ENCODE results near the gene ZBTB7C.
A peak's percentile ranks its signal among the peaks of the same experiment; 100 is the strongest.

ZBTB7C gene

GRCh38 chr18:48417985-48418384, 8.8 kb upstream of the ZBTB7C start:
- no peak for DNase-seq

GRCh38 chr18:48413342-48413741, 4.2 kb upstream of the ZBTB7C start:
- no peak for DNase-seq

DNA sequence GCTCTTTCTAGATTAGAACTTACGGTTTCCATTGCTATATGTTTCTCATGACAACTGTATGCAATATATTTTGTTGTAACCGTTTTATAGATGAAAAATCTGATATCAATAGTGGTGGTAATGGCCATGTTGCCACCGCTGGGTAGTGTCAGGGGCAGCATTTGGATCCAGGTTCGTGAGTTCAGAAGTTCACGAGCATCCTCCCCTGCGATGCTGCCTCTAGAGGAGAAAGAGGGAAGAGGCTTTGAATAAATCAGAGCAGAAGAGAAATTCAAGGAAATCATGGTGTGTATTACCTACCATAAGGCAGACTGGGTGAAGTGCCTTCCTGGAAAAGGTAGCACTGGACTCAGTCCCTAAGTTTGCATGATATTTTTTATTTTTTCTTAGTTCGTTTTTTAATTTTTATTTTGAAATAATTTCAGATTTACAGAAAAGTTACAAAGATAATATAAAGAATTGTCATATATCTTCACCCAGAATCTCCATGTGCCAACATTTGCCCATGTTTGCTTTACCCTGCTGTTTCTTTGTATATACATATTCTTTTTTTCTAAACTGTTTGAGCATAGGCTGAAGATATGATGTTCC, 3.3 kb upstream of the ZBTB7C start:
- DNase-seq, result peak; percentile 44

DNA sequence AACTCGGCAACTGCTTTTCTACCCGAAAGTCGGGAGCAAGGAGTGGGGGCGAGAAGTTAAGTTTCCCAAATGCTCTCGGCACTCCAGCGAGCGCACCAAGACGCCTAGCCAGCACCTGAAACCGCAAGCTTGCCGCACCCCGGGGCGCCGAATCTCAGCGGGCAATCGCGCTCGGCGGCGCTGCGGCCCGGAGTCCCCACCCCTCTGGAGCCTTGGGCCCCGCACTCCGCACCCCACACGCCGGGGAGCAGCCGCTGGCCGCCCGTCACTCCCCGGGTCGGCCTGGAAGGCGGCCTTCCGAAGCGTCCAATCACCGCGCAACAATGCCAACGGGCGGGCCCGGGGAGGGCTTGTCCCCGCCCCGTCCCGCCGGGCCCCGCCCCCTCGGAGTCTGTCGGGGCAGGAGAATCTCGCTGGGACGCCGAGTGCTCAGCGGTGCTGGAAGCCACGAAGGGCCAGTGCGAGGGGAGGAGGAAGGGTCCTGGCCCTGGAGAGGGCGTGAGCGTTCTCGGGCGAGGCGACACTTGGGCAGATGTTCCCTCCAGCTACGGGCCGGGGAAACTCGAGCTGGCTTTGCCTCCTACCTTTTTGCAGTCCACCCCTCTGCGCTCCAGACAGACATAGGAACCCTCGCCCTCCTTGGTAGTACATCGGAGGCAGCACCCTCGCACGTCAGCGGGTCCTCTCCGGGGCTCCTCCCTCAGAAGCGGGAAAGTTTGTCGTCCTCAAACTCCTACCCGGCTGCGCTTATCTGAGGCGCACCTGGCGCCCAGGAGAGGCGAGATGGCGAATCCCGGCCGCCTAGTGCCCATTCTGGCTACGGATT, 1.1 kb upstream of the ZBTB7C start:
- DNase-seq, result peak; percentile 76

DNA sequence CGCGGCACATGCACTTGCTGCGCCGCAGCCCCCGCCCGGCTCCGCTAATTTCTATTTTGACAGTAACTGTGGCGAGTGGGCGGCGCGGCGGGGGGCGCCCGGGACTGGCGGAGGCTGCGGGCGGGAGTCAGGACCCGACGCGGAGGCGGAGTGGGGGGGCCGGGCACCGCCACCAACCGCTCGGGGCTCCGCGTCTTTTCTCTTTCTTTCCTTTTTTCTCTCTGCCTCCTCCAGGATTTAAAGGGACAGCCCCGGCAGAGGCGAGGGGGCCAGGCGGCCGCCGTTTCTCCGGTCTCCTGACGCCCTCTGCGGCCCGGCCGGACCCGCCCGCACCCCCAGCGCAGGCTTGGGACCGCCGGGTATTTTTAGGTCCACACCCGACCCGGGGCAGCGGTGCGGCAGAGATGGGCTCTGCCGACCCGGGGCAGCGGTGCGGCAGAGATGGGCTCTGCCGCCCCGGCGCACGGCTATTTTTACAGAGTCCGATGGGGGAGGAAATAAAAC, 460 bp upstream of the ZBTB7C start:
- DNase-seq, result no peak

DNA sequence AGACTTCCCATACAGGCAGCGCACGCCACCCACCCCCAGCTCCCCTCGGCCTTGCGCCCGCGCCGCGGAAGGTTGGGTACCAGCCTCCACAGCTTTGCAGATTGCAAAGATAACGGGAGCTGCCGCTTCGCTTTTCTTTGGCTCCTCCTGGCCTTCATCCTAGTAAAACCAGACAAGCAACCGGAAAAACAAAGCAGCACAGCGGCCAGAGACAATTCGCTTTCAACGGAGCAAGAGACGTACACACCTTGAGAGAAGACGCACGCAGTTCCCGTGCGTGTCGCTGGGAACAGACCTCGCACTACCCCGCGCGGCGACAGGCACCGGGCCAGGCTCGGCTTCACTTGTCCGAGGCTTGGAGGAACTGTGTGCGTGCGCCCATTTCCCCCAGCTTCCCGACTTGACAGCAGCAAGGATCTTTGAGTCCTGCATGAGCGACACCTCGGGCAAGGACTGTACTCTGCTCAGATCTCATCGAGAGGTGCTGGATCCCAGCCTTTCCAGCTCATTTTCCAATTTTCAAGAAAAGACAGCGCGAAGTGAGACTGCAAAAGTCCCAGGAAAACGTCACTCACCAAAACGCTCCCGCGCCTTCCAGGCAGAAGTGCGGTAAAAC, 964 bp downstream of the ZBTB7C start:
- no peak for DNase-seq

DNA sequence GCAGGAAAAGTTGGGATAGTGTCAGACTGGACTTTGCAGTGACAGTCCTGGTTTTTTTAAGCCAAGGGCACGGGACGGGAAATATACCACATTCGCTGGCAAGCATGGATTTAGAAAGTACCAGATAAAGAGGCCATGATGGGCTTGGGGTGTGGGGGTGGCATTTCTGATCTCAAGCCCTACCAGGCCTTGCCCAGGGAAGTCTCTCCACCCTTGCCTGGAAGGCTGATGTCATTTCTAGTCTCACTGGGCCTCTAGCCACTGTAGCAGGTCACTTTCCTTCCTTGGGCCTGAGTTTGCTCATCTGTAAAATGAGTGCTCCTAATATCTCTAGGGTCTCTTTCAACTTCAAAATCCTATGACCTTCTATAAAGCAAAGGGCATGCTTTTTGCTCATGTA, 1.8 kb downstream of the ZBTB7C start:
- no peak for DNase-seq

- no peak for DNase-seq
These were observed 3.2 kb downstream of the ZBTB7C start for GRCh38 chr18:48405978-48406377.

- no peak for DNase-seq
These were observed 4.3 kb downstream of the ZBTB7C start for GRCh38 chr18:48404716-48405507.

DNA sequence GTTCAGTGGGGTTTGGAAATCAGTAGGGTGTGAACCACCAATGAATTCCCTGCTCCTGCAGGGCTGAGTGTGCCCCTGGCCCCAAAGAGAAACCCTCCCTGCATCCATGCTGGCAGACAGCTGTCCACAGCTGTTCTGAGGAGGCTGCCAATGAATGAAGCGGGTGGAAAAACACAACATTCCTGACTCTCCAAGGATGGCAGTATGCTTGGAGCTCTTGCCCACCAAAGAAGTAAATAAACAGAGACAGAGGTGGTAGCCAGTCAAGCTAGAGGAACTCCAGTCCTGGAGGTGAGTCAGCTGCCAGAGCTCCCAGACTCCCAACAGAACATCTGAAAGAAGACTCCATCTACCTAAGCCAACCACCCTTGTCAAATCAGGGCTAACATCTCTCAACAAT, 6.2 kb downstream of the ZBTB7C start:
- no peak for DNase-seq

- no peak for DNase-seq
These were observed 9.7 kb downstream of the ZBTB7C start for GRCh38 chr18:48399303-48400075.

DNA sequence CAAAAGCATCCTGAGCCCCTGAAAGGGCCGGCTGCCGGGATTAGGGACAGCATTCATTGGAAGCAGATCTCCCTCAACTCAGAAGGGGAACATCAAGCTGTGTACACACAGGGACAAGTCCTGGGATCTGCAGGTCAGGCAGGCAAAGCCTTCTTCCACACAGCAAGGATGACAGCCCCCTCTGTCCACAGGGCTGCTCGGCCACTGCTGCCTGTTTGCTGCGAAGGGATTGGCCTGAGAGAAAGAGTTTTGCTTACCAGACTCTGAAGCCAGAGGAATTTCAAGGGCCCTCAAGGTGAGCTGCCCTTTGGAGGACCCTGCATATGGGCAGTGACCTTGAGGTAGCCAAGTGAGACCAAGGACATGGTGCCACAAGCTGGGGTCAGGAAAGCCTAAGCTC, 11.1 kb downstream of the ZBTB7C start:
- DNase-seq, result no peak

GRCh38 chr18:48397021-48397420, 12.2 kb downstream of the ZBTB7C start:
- no peak for DNase-seq

- DNase-seq, result no peak
These were observed 12.6 kb downstream of the ZBTB7C start for GRCh38 chr18:48396561-48396960.

DNA sequence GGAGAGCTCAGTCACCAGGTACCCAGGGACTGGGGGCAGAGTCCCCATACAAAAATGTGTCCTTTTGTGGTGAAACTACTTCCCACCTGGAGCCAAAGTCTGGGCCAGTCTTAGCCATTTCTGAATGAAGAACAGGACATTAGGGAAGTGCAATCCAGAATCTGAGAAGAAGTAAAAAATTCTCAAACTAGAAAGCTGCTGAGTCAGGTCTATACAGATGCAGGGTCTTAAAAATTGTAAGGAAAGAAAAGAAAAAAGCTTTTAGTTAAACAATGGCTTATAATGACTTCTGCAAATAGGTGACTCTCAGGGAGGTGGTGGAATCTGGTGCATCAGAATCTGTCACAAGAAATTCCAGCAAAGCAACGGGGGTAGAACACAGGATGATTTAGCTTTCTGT, 13.5 kb downstream of the ZBTB7C start:
- DNase-seq, result no peak

- no peak for DNase-seq
These were observed 15.0 kb downstream of the ZBTB7C start for GRCh38 chr18:48394176-48394575.

DNA sequence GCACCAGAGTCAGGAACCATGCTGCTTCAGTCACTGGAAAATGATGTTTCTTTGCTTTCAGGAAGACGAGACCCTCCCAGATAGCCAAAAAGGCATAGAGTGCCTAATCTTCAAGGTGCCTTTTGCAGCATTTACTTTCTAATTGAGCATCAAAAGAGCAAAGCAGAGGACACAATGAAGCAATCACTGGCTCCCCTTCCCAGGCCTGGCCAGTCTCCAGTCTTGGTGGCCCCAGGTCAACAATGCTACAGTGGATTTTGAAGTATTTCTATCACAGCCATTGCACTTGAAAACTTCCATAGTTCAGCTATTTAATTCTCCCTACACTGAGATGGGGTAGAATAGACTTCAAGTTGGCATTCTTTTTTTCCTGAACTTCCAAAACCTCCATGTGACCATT, 15.4 kb downstream of the ZBTB7C start:
- DNase-seq, result no peak

DNA sequence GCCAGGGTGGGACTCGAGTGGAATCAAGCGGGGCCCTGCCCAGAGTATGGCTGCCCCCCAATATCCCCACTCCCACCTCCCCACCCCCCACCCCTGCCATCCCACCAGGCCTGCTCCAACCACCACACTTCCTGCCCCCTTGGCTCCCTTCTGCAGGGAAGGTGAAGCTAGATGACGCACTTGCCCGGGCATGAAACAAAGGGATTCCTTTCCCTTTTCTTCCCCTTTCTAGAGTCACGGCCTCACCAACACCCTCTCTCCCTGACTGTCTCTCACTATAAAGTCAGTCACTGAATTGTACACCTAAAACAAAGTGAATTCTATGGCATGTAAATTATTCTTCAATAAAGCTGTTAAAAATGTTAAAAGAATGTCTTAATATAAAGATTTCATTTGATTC, 16.0 kb downstream of the ZBTB7C start:
- DNase-seq, result no peak

- no peak for DNase-seq
These were observed 16.9 kb downstream of the ZBTB7C start for GRCh38 chr18:48392268-48392667.

- no peak for DNase-seq
These were observed 17.3 kb downstream of the ZBTB7C start for GRCh38 chr18:48391868-48392267.

DNA sequence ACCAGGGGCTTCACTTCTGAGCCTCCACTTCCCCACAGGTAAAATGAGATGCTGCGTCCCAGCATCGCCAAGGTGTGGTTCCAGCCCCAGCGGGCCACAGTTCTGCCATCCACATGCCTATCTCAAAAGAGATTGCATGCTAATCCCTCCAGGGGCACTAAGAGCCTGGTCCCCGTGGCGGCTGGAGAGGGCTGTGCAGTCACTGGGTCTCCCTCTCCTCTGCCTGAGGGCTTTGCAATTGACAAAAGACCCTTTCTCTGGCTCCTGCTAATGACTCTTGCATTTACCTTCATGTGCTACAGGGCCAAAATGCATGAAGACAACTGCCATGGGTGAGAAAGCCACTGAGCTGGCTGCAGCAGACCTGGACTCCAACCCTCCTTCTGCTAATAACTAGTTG, 18.5 kb downstream of the ZBTB7C start:
- no peak for DNase-seq

- no peak for DNase-seq
These were observed 20.7 kb downstream of the ZBTB7C start for GRCh38 chr18:48388478-48388877.

DNA sequence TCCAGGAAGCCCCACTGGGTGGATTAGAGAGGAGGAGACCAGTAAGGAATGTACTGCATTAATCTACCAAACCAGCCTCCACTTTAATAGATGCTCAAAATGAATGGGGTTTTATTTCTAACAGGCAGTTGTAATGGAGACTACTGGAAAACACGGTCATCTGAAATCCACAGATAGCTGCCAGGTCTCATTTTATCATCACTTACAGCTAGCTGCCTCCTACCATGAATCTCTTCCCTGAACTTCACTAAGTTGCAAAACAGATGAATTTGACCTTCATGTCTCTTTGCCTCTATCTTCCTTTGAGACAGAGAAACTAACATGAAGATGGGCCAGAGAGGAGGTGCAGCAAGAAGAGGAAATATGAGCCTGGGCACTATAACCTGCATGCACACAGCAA, 21.9 kb downstream of the ZBTB7C start:
- no peak for DNase-seq

Measured in DMS 273 treated with DMSO at 0.1 percent for 48 hours (cell line).